Measurements from ENCODE around the gene XKR8.

DNA sequence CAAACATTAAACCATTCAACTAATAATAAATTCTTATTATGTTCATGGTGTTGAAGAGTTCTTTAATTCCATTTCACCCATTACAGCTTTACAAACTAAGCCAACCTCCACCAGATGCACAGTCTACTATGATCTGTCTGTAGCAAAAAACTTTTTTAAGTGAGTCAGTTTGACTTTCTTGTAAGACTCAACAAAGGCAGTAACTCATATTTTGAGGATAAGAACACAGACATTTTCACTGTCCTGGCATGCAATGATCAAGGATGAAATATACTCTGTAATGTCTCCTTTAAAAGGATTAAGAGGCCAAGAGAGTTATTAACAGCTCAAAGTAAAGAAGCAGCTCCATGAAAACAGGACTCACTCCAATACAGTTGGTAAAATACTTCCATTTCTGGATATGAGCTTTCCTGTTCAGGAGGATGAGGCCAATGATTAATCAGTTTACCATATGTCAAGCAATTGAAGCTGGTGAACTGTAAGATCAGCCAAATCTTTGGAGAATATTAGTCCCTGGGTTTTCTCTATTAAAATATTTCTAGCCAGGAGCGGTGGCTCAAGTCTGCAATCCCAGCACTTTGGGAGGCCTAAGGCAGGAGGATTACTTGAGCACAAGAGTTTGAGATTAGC is 20.6 kb downstream of the XKR8 start:
- TF ChIP-seq CEBPB (tag; IDR thresholded peaks at IDR 0.05) (no peak), XRCC5 (IDR thresholded peaks at IDR 0.05; ENCODE audit: low read depth, low read length) (no peak), ZC3H4 (CRISPR knock-in tag; IDR thresholded peaks at IDR 0.05; ENCODE audit: borderline replicate concordance) (no peak), POU5F1 (IDR thresholded peaks at IDR 0.05; ENCODE audit: borderline replicate concordance, low read depth, low read length, partially characterized antibody) (no peak), ETV6 (IDR thresholded peaks at IDR 0.05; ENCODE audit: borderline replicate concordance in 1 of 2, low read depth in 2 of 2, low read length in 1 of 2) (no peak), ETV6 (CRISPR knock-in tag; IDR thresholded peaks at IDR 0.05; ENCODE audit: borderline replicate concordance) (no peak)
- TF ChIP-seq, protein P1, sequence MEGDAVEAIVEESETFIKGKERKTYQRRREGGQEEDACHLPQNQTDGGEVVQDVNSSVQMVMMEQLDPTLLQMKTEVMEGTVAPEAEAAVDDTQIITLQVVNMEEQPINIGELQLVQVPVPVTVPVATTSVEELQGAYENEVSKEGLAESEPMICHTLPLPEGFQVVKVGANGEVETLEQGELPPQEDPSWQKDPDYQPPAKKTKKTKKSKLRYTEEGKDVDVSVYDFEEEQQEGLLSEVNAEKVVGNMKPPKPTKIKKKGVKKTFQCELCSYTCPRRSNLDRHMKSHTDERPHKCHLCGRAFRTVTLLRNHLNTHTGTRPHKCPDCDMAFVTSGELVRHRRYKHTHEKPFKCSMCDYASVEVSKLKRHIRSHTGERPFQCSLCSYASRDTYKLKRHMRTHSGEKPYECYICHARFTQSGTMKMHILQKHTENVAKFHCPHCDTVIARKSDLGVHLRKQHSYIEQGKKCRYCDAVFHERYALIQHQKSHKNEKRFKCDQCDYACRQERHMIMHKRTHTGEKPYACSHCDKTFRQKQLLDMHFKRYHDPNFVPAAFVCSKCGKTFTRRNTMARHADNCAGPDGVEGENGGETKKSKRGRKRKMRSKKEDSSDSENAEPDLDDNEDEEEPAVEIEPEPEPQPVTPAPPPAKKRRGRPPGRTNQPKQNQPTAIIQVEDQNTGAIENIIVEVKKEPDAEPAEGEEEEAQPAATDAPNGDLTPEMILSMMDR (IDR thresholded peaks at IDR 0.05 in 2 of 3, conservative IDR thresholded peaks at IDR 0.05 in 1 of 3; ENCODE audit: insufficient read depth in 2 of 3, low read depth in 1 of 3, low read length in 3 of 3) = no peak
